Suprapubic skin (tissue), 4 donors: ENCODE data around the gene FGF12. TPM values are rescaled to one million over a fixed set of nuclear protein-coding genes. Genes with fewer than 3 reads are reported as not detected.

ENCODE experiments used
- DNase-seq, 2 donors: peaks; one replicate each; pipeline ENCODE4 v3.0.0-alpha.2; 2019; ENCODE audit warnings: low spot score in 2 of 2
- H3K27ac ChIP-seq: fragments of 200-600 bp; sonication (generic); one replicate; pipeline ENCODE4 v1.5.1; 2019
- H3K27me3 ChIP-seq: fragments of 200-600 bp; sonication (generic); one replicate; pipeline ENCODE4 v1.5.1; 2019
- H3K36me3 ChIP-seq: fragments of 200-600 bp; sonication (generic); one replicate; pipeline ENCODE4 v1.5.1; 2019
- H3K4me1 ChIP-seq: fragments of 200-600 bp; sonication (generic); one replicate; pipeline ENCODE4 v1.5.1; 2019
- H3K4me3 ChIP-seq: fragments of 200-600 bp; sonication (generic); one replicate; pipeline ENCODE4 v1.5.1; 2019; ENCODE audit warnings: mild to moderate bottlenecking
- H3K9me3 ChIP-seq: fragments of 200-600 bp; sonication (generic); one replicate; pipeline ENCODE4 v1.5.1; 2019
- EP300 ChIP-seq: sonication (generic); formaldehyde crosslinking; IDR thresholded peaks from one replicate; pipeline ENCODE4 v1.6.1; 2017; ENCODE audit warnings: antibody characterized with exemption
- POLR2A ChIP-seq, 2 donors: fragments of 450-650 bp; IDR thresholded peaks; one replicate each; pipeline ENCODE4 v1.6.1; 2017; ENCODE audit warnings: antibody characterized with exemption in 2 of 2, mild to moderate bottlenecking in 2 of 2, moderate library complexity in 2 of 2
- POLR2AphosphoS5 ChIP-seq, 3 donors: sonication (generic); formaldehyde crosslinking; IDR thresholded peaks; one replicate each; pipeline ENCODE4 v1.6.1; 2017; ENCODE audit warnings: antibody characterized with exemption in 3 of 3
- WGBS: methylation state at CpG from one replicate; pipeline ENCODE4 v1.1.5; 2018; 5-methylcytosine and 5-hydroxymethylcytosine counted together
- total RNA-seq, 4 donors: library from RNA; depleted of rRNA; stranded (reverse); fragments of >200 nt; gene quantifications; one replicate each; pipeline ENCODE4 v1.1.0, GENCODE V29; 2016
- TF ChIP-seq, protein P1 (sequence below), 2 donors: fragments of 200-600 bp in 1 of 2; fragments of 450-650 bp in 1 of 2; sonication (generic) in 1 of 2; IDR thresholded peaks; one replicate each; pipeline ENCODE4 v1.5.1; 2016 to 2019; ENCODE audit warnings: antibody characterized with exemption in 2 of 2, mild to moderate bottlenecking in 1 of 2, moderate library complexity in 1 of 2

Gene FGF12
- total RNA-seq, 4 donors from 2014 or later = 1.5 to 3.6 (median 1.6) TPM

DNA sequence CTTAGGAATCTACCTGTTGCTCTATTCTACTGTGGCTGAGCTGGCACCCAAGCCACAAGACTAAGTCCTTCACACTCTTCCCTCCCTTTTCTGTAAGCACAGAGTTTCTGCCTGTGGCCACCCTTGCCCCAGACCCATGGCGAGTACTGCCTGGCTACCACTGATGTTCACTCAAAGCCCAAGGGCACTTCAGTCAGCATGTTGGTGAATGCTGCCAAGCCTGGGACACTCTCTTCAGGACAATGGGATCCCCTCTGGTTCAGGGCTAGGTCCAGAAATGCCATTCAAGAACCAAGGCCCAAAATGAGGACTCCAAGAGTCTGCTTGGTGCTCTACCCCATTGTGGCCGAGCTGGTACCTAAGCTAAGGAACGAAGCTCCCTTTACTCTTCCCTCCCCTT is 184.2 kb downstream of the FGF12 start:
- TF ChIP-seq, protein P1, sequence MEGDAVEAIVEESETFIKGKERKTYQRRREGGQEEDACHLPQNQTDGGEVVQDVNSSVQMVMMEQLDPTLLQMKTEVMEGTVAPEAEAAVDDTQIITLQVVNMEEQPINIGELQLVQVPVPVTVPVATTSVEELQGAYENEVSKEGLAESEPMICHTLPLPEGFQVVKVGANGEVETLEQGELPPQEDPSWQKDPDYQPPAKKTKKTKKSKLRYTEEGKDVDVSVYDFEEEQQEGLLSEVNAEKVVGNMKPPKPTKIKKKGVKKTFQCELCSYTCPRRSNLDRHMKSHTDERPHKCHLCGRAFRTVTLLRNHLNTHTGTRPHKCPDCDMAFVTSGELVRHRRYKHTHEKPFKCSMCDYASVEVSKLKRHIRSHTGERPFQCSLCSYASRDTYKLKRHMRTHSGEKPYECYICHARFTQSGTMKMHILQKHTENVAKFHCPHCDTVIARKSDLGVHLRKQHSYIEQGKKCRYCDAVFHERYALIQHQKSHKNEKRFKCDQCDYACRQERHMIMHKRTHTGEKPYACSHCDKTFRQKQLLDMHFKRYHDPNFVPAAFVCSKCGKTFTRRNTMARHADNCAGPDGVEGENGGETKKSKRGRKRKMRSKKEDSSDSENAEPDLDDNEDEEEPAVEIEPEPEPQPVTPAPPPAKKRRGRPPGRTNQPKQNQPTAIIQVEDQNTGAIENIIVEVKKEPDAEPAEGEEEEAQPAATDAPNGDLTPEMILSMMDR (IDR thresholded peaks at IDR 0.05) = no peak
- no peak for TF ChIP-seq POLR2AphosphoS5 (IDR thresholded peaks at IDR 0.05)
- TF ChIP-seq POLR2A (IDR thresholded peaks at IDR 0.05) = no peak
- no peak for TF ChIP-seq EP300
- H3K36me3 ChIP-seq = no peaks in the 10 kb centered on the region
- H3K27ac ChIP-seq = no peak overlapping the region
- no peaks in the 10 kb centered on the region for H3K4me1 ChIP-seq
- H3K9me3 ChIP-seq = no peaks in the 10 kb centered on the region
- H3K27me3 ChIP-seq = peaks cover 3% of the 10 kb centered on the region
- no peak for DNase-seq
- no peak overlapping the region for H3K4me3 ChIP-seq
- WGBS = 96% methylated on average over 3 of the region's 3 CpGs

DNA sequence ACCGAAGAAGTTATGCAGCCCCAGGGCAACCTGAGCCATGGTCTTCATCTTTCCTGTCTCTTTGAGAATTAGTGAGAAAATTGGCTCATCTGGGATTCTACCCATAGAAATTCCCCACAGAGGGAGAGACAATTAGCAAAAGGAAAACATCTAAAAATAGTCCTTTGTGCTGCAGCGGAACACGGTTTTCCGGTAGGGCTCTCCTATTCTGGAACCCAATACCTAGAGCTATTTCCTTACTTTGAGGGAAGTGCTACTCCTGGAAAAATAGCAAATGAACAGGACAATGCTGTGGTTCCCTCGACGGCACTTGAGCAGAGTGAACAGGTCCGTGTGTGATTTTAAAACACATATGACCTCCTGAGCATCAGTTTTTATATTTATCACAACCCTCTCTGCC is 210.5 kb downstream of the FGF12 start:
- WGBS = 69% methylated on average over 7 of the region's 7 CpGs
- Histone ChIP-seq H3K27ac (no peak overlapping the region), H3K27me3 (peaks cover 39% of the 10 kb centered on the region), H3K4me3 (no peak overlapping the region), H3K9me3 (no peaks in the 10 kb centered on the region), H3K4me1 (peaks cover 20% of the 10 kb centered on the region), H3K36me3 (no peaks in the 10 kb centered on the region)
- no peak for DNase-seq
- TF ChIP-seq POLR2A (IDR thresholded peaks at IDR 0.05) (no peak), EP300 (no peak), POLR2AphosphoS5 (IDR thresholded peaks at IDR 0.05) (no peak)
- TF ChIP-seq, protein P1 (IDR thresholded peaks at IDR 0.05) = no peak

DNA sequence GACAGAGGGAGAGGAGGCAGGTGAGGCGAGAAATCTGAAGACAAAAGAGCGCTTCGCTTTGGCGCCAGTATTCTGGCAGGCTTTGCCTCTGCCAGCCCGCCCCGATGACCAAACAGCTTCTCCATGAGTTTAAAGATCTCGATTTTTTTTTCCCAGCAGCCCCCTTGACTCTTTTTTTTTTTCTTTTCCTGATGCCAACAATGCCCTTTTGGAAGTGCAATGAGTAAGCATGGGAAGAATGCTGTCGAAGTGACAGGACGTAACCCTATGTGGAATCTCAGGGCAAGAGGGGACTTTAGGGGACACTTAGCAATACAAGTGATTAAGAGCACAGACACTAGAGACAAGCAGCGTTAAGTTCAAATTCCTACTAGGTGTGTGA is 211.7 kb downstream of the FGF12 start:
- H3K27ac ChIP-seq = no peak overlapping the region
- peaks cover 20% of the 10 kb centered on the region for H3K4me1 ChIP-seq
- peak overlapping the region; percentile 51 for H3K4me3 ChIP-seq
- no peak for DNase-seq
- WGBS = 6% methylated on average over 10 of the region's 10 CpGs
- no peaks in the 10 kb centered on the region for H3K9me3 ChIP-seq
- no peaks in the 10 kb centered on the region for H3K36me3 ChIP-seq
- H3K27me3 ChIP-seq = peaks cover 42% of the 10 kb centered on the region
- TF ChIP-seq EP300 (no peak), POLR2AphosphoS5 (IDR thresholded peaks at IDR 0.05) (no peak), POLR2A (IDR thresholded peaks at IDR 0.05) (no peak)
- TF ChIP-seq, protein P1 (IDR thresholded peaks at IDR 0.05) = no peak

DNA sequence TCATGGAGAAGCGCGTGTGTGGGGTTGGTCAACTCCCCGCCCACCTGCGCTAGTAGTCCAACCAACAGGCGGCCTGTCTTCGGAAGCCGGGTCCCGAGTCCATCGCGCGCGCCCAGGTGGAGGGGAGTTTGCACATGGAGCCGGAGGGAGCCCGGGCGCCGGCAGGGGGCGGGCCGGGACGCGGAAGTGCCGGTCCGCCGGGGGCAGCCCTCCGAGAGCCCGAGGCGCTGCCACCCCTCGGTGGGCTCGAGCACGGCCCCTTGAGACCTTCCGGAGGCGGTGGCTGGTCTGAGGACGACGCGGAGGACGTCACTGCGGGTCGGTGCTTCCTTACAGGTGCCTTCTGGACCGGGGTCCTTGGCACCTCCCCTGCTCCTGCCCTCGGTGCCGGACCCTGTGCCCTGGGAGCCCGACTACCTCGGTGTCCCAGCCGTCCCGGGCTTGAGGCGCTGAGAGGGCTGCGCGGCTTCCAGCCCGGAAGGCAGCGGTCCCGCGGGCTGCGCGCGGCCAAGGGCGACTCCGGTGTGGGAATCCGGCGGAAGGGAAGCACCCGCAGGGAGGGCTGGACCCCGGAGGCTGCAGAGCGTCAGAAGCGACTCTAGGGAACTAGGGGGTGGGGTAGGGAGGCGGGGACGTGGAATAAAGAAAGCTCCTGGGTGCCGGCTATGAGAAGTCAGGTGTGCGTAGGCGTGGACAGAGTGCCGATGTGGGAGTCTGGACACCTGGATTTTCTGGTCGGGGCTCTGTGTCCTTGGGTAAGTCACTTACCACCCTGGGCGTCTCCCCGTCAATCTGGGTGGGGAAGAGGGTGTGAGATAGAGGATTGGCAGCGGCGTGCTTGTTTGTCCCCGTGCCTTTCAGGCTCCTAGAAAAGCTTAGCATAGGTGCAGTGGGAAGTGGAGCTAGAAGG is 212.3 kb downstream of the FGF12 start:
- peak overlapping the region; percentile 51 for H3K4me3 ChIP-seq
- TF ChIP-seq POLR2A (IDR thresholded peaks at IDR 0.05) (no peak), EP300 (no peak), POLR2AphosphoS5 (IDR thresholded peaks at IDR 0.05) (no peak)
- TF ChIP-seq, protein P1 (IDR thresholded peaks at IDR 0.05) = no peak
- peaks cover 42% of the 10 kb centered on the region for H3K27me3 ChIP-seq
- H3K27ac ChIP-seq = no peak overlapping the region
- H3K4me1 ChIP-seq = peaks cover 20% of the 10 kb centered on the region
- no peaks in the 10 kb centered on the region for H3K36me3 ChIP-seq
- no peaks in the 10 kb centered on the region for H3K9me3 ChIP-seq
- WGBS = 2% methylated on average over 42 of the region's 74 CpGs
- no peak for DNase-seq

DNA sequence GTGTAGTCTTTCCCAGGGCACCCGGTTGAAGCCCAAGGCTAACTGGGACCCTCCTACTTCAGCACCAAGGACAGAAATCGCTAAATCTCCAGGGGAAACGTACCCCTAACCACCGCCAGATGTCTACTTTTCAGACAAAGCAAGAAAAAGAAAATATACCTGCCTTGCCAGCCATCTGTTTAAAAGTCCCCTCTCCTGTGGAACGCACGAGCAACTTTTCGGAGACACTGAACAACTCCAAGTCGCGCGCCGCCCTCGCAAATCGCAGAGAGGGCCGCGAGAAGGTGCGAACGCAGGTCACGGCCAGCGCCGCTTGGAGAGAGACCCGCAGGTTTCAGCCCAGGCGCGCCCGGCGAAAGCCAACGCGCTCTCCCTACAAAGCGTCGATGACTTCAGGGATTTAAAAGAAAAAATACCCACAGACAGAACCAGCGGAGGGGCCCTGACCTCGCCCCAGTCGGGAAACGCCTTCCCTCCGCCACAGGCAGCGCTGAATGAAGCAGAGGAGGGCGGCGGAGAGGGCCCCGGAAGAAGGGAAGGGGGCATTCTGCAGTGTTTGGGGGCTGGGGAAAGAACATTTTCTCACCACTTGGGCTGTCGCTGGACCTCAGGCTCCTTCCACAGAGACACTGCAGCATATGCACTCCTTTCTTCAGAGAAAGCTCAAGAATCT is 213.1 kb downstream of the FGF12 start:
- DNase-seq = no peak
- Histone ChIP-seq H3K9me3 (no peaks in the 10 kb centered on the region), H3K27ac (no peak overlapping the region), H3K4me3 (peak overlapping the region; percentile 51), H3K4me1 (peaks cover 20% of the 10 kb centered on the region), H3K36me3 (no peaks in the 10 kb centered on the region), H3K27me3 (peaks cover 42% of the 10 kb centered on the region)
- 5% methylated on average over 33 of the region's 39 CpGs for WGBS
- no peak for TF ChIP-seq POLR2A (IDR thresholded peaks at IDR 0.05)
- TF ChIP-seq, protein P1 (IDR thresholded peaks at IDR 0.05) = no peak
- TF ChIP-seq EP300 = no peak
- no peak for TF ChIP-seq POLR2AphosphoS5 (IDR thresholded peaks at IDR 0.05)
